Brain microvascular endothelial cell (primary cell): ENCODE measurements around the gene SEC23B.
A peak's percentile ranks its signal among the peaks of the same experiment; 100 is the strongest.

Source experiments
- DNase-seq: peaks from one replicate; pipeline ENCODE4 v3.0.0-alpha.2; 2020
- H3K27ac ChIP-seq: fragments of 250-450 bp; sonication (Bioruptor Pico); 2 replicates; pipeline ENCODE4 v1.5.1; 2020; ENCODE audit warnings: mild to moderate bottlenecking, moderate library complexity
- H3K27me3 ChIP-seq: fragments of 250-450 bp; sonication (Bioruptor Pico); replicated peaks from 2 replicates; pipeline ENCODE4 v1.5.1; 2020; ENCODE audit warnings: mild to moderate bottlenecking
- H3K36me3 ChIP-seq: fragments of 250-450 bp; sonication (Bioruptor Pico); replicated peaks from 2 replicates; pipeline ENCODE4 v1.5.1; 2020; ENCODE audit warnings: mild to moderate bottlenecking
- H3K4me3 ChIP-seq: 2 replicates; pipeline ENCODE4 v1.5.1; 2011; ENCODE audit warnings: low read depth, mild to moderate bottlenecking, control low read depth, low read length, moderate library complexity
- in situ Hi-C: cut with HindIII; loops from 2 replicates; pipeline ENCODE4 v1.10.0; 2017; ENCODE audit warnings: low sequenced_read_pairs, low pct_ligation_motif_present
- TF ChIP-seq, protein P1 (sequence below): IDR thresholded peaks from 2 replicates; pipeline ENCODE4 v1.5.1; 2011; ENCODE audit warnings: low read depth, mild to moderate bottlenecking, moderate library complexity, low read length, control low read depth, inconsistent platforms; ENCODE audit errors: missing control alignments

Gene SEC23B

DNA sequence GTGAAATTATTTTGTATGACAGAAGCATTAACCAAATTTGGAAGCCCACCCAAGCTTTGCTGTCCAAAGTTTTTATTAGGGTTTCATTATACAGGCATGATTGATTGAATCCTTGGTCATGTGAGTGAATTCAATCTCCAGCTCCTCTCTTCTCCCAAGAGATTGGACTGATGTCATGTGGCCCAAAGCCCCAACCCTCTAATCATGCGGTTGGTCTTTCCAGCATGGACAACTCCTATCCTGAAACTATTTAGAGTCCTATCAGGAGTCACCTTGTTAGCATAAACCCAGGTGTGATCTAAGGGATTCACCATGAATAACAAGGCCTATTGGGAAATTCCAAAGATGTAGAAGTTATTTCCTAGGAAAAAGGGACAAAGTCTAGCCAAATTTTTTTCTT is 29.9 kb upstream of the SEC23B start:
- DNase-seq, result no peak
- TF ChIP-seq, protein P1, sequence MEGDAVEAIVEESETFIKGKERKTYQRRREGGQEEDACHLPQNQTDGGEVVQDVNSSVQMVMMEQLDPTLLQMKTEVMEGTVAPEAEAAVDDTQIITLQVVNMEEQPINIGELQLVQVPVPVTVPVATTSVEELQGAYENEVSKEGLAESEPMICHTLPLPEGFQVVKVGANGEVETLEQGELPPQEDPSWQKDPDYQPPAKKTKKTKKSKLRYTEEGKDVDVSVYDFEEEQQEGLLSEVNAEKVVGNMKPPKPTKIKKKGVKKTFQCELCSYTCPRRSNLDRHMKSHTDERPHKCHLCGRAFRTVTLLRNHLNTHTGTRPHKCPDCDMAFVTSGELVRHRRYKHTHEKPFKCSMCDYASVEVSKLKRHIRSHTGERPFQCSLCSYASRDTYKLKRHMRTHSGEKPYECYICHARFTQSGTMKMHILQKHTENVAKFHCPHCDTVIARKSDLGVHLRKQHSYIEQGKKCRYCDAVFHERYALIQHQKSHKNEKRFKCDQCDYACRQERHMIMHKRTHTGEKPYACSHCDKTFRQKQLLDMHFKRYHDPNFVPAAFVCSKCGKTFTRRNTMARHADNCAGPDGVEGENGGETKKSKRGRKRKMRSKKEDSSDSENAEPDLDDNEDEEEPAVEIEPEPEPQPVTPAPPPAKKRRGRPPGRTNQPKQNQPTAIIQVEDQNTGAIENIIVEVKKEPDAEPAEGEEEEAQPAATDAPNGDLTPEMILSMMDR, result no peak
- in situ Hi-C loops, result no loop called here
- Histone ChIP-seq H3K27ac (no peak overlapping the region), H3K36me3 (peaks cover 36% of the 10 kb centered on the region), H3K4me3 (no peak overlapping the region), H3K27me3 (no peaks in the 10 kb centered on the region)

DNA sequence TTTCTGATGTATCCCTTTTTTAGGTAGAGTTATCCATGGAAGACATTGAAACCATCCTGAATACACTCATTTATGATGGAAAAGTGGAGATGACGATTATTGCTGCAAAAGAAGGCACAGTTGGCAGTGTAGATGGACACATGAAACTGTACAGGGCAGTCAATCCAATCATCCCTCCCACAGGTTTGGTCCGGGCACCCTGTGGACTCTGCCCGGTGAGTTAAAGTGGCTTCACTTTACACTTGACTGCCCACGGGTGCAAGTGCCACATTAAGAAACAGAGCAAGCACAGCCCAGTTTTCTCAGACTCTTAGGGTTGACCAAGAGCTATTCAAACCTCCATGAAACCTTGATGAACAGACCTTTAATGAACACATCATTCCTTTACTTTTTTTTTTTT is 26.1 kb upstream of the SEC23B start:
- Histone ChIP-seq H3K27me3 (no peaks in the 10 kb centered on the region), H3K36me3 (peaks cover 23% of the 10 kb centered on the region), H3K27ac (no peak overlapping the region), H3K4me3 (no peak overlapping the region)
- TF ChIP-seq, protein P1, result no peak
- DNase-seq, result no peak
- in situ Hi-C loops, result no loop called here

DNA sequence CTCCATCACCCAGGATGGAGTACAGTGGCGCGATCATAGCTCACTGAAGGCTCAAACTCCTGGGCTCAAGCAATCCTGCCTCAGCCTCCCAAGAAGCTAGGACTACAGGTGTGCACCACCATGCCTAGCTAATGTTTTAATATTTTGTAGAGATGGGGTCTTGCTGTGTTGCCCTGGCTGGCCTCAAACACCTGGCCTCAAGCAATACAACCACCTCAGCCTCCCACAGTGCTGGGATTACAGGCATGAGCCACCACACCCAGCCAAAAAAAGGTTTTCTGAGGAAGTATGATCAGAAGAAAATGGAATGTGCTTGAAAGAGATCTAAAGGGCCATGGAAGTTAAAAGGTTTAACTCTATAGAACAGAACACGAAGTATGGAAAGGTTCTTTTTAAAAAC is 19.4 kb upstream of the SEC23B start:
- DNase-seq, result no peak
- Histone ChIP-seq H3K4me3 (no peak overlapping the region), H3K36me3 (peaks cover 5% of the 10 kb centered on the region), H3K27ac (no peak overlapping the region), H3K27me3 (no peaks in the 10 kb centered on the region)
- in situ Hi-C loops, result no loop called here
- TF ChIP-seq, protein P1, result no peak

DNA sequence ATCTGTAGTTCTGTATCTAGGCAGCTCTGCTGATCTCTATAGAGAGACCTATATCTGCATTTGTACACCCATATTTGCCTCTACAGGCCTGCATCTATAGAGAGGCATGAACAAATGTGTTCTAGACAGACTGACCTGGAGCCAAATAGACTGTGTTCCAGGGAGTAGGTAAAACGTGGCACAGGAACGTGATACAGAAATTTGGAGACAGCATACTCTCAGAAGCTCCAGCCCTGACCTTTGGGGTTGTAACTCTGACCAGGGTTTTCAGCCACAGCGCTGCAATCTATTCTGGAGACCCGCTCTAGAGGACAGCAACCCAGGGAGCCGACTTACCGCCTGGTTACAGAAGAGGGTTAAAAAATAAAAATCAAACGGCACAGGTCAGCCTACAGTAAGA is 11.7 kb upstream of the SEC23B start:
- in situ Hi-C loops, result no loop called here
- no peak for DNase-seq
- TF ChIP-seq, protein P1, result no peak
- H3K36me3 ChIP-seq, result no peaks in the 10 kb centered on the region
- H3K27ac ChIP-seq, result no peak overlapping the region
- H3K4me3 ChIP-seq, result peak overlapping the region; percentile 93
- no peaks in the 10 kb centered on the region for H3K27me3 ChIP-seq

DNA sequence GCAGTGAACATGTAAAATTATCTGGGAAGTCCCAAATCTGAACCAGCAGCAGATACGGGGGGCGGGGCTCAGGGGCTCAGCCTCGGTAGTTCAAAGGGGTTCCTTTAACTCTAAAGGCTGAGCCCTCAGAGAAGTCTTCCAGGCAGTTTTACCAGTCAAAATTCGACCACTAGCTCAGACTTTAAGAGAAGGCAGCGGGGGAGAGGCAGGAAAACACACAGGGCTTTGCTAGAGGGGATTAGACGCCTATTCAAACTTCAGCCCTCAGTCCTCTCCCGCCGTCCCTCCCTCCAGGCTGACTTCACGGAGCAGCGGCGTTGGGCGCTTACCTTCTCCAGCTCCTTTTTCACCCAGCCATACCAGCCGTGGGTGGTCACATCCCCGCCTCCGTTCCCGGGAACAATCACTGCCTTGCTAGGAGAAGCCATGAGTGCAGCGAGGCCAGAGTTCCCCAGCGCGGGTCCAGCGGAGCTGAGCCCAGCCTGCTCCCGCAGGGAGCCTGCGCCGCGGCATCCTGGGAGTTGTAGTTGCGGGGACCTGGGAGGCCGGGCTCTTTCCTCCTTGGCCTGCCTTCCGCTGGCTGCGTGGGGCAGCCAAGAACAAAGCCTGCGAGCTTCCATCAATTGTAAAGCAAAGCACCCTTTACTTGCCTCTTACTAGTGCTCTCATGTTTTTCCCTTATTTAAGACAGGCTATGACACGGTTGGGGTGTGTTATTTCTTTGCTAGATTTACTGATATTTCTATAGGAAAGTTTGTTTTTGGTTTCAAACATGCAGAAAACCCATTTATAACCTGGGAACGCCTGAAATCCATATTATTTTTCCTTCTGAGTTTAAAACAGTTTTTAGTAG is 10.8 kb upstream of the SEC23B start, which contains the start of gene RBBP9:
Gene RBBP9, minus strand, starts transcription at position 486 of the 853 bp plus-strand sequence. Its CDS starts 58 bp downstream, at position 428.
- Histone ChIP-seq H3K4me3 (peak within 1 kb of the TSS; percentile 93), H3K27me3 (no peaks in the 10 kb centered on the region), H3K36me3 (no peaks in the 10 kb centered on the region), H3K27ac (no peak within 1 kb of the TSS)
- in situ Hi-C loops, result no loop called here
- TF ChIP-seq, protein P1, result no peak
- peak; percentile 69 for DNase-seq
